Measurements from ENCODE around the gene USP11. TPM values are rescaled to one million over a fixed set of nuclear protein-coding genes. Genes with fewer than 3 reads are reported as not detected.

Gene USP11
- total and polyA plus RNA-seq, 2 of the 8 experiments (the other 6 are each of a cell fraction or from before 2014, with no cell fraction given): 40.9 to 84.0 TPM

- no peak for TF ChIP-seq RAD21 (IDR thresholded peaks at IDR 0.05 in 1 of 2, conservative IDR thresholded peaks at IDR 0.05 in 1 of 2; ENCODE audit: low read depth in 2 of 2, low read length in 2 of 2)
- TF ChIP-seq USF2 (IDR thresholded peaks at IDR 0.05; ENCODE audit: low read length): no peak
- TF ChIP-seq CBX8 (IDR thresholded peaks at IDR 0.05; ENCODE audit: borderline replicate concordance, low read depth, low read length): no peak
- TF ChIP-seq SIRT6 (IDR thresholded peaks at IDR 0.05; ENCODE audit: low read length): no peak
- TF ChIP-seq KDM1A (IDR thresholded peaks at IDR 0.05; ENCODE audit: borderline replicate concordance, low read length): no peak
These were observed 6.7 kb upstream of the USP11 start (continued) for GRCh38 chrX:47226071-47226470.

Measured in H1 (cell line).